ENCODE results near the gene BCAP29.

- no peak for TF ChIP-seq CTCF (IDR thresholded peaks at IDR 0.05)
- TF ChIP-seq POLR2A (IDR thresholded peaks at IDR 0.05) = no peak
These were observed 63.4 kb downstream of the BCAP29 start for GRCh38 chr7:107643407-107643806.

Data from thyroid gland (tissue), 4 donors.